CD4-positive, alpha-beta T cell (primary cell): ENCODE measurements around the gene TMEM121. TPM values are rescaled to one million over a fixed set of nuclear protein-coding genes. Genes with fewer than 3 reads are reported as not detected.

Source experiments
- ATAC-seq: fragments of 200-7000 bp; cut with Tn5 transposase; one replicate; pipeline ENCODE4 v1.10.0; 2022; ENCODE audit warnings: mild to moderate bottlenecking; ENCODE audit not compliant: poor library complexity
- CTCF ChIA-PET: fragments of 350-600 bp; sonication (Branson Sonifier 250); formaldehyde crosslinking; loops from one replicate; lab custom pipeline; 2021; ENCODE audit warnings: antibody characterized with exemption, inconsistent platforms; lab: Charles Lee
- POLR2A ChIA-PET: fragments of 350-600 bp; sonication (Branson Sonifier 250); formaldehyde crosslinking; loops from one replicate; lab custom pipeline; 2021; ENCODE audit warnings: antibody characterized with exemption, inconsistent platforms; lab: Charles Lee
- DNase-seq, 14 experiments: peaks; one replicate each; pipeline ENCODE4 v3.0.0-alpha.2; 2013 to 2020; ENCODE audit warnings: mixed read lengths in 2 of 14
- H3K27ac ChIP-seq, 2 donors: one replicate each; pipeline versions ENCODE4 v1.5.1 to v1.7.0; 2013; ENCODE audit warnings: low read length in 2 of 2, low read depth in 1 of 2, mild to moderate bottlenecking in 1 of 2
- H3K27me3 ChIP-seq, 2 experiments: 1 replicate in 1 of 2; 2 replicates in 1 of 2; pipeline versions ENCODE4 v1.6.1 to v1.7.0; 2013; ENCODE audit warnings: low read length in 2 of 2, control low read depth in 1 of 2, mild to moderate bottlenecking in 1 of 2, moderate library complexity in 1 of 2; ENCODE audit not compliant: insufficient read depth in 2 of 2, control insufficient read depth in 1 of 2
- H3K36me3 ChIP-seq: one replicate; pipeline ENCODE4 v1.6.1; 2013; ENCODE audit warnings: low read length, control low read depth; ENCODE audit not compliant: insufficient read depth
- H3K4me1 ChIP-seq: one replicate; pipeline ENCODE4 v1.6.1; 2013; ENCODE audit warnings: low read length, control low read depth; ENCODE audit not compliant: insufficient read depth
- H3K4me3 ChIP-seq: one replicate; pipeline ENCODE4 v1.5.1; 2013; ENCODE audit warnings: mild to moderate bottlenecking, low read length, moderate library complexity
- H3K9me3 ChIP-seq, 2 experiments: 1 replicate in 1 of 2; 2 replicates in 1 of 2; pipeline versions ENCODE4 v1.6.1 to v1.7.0; 2013; ENCODE audit warnings: low read length in 2 of 2, mild to moderate bottlenecking in 2 of 2, control low read depth in 1 of 2, moderate library complexity in 1 of 2; ENCODE audit not compliant: control insufficient read depth in 1 of 2, insufficient read depth in 1 of 2
- H3K27ac Mint-ChIP-seq: one replicate; pipeline ENCODE4 v1.8.0; 2020; ENCODE audit warnings: mixed read lengths
- H3K27me3 Mint-ChIP-seq: one replicate; pipeline ENCODE4 v1.8.0; 2021; ENCODE audit warnings: mixed read lengths
- H3K36me3 Mint-ChIP-seq: one replicate; pipeline ENCODE4 v1.8.0; 2021; ENCODE audit warnings: low read depth, mixed read lengths
- H3K4me1 Mint-ChIP-seq: one replicate; pipeline ENCODE4 v1.8.0; 2021; ENCODE audit warnings: low read depth, mixed read lengths
- H3K4me3 Mint-ChIP-seq: one replicate; pipeline ENCODE4 v1.8.0; 2020; ENCODE audit warnings: mild to moderate bottlenecking, mixed read lengths
- H3K9me3 Mint-ChIP-seq: one replicate; pipeline ENCODE4 v1.8.0; 2020; ENCODE audit warnings: mixed read lengths
- intact Hi-C, 2 experiments: fragments of 100-400 bp; cut with DNase I in 1 of 2; cut with micrococcal nuclease in 1 of 2; formaldehyde crosslinking; loops; one replicate each; pipeline versions ENCODE4 v1.15.1 to v1.9.0; 2023 to 2025; cut with DNase I, micrococcal nuclease
- polyA plus RNA-seq, 2 donors: library from polyadenylated mRNA; unstranded; fragments of 120-200 nt; gene quantifications; one replicate each; pipeline ENCODE4 v1.2.1, GENCODE V29; 2013
- total RNA-seq, 174 experiments: library from RNA in 2 of 174; stranded (reverse) in 2 of 174; gene quantifications; one replicate each; pipeline ENCODE4 v1.2.3 and lab custom pipeline; 2021 to 2026
- TF ChIP-seq, protein P1 (sequence below): fragments of 200-600 bp; IDR thresholded peaks from one replicate; pipeline ENCODE4 v1.8.0; 2022; ENCODE audit warnings: antibody characterized with exemption, mild to moderate bottlenecking

TMEM121 gene
- 1 to 10 TPM; 1.6 to 1.7 TPM for total RNA-seq
- polyA plus RNA-seq (2013, experiment 1 of 2), result 6.2 TPM
- polyA plus RNA-seq (2013, experiment 2 of 2), result 1.5 TPM
- total RNA-seq (lab: John Stamatoyannopoulos, UW), result 0 to 26.6 (median 2.4) reads per million in 172 experiments

GRCh38 chr14:105525861-105526775, at the start of gene TMEM121:
Gene TMEM121, plus strand, starts transcription at chr14:105526583. Its CDS starts 2,252 bp downstream, at chr14:105528835.
- peak in 7 of 14 experiments; percentile 19 to 75 (median 43) for DNase-seq
- CTCF ChIA-PET, result no interaction called here
- POLR2A ChIA-PET, result no interaction called here
- TF ChIP-seq, protein P1, sequence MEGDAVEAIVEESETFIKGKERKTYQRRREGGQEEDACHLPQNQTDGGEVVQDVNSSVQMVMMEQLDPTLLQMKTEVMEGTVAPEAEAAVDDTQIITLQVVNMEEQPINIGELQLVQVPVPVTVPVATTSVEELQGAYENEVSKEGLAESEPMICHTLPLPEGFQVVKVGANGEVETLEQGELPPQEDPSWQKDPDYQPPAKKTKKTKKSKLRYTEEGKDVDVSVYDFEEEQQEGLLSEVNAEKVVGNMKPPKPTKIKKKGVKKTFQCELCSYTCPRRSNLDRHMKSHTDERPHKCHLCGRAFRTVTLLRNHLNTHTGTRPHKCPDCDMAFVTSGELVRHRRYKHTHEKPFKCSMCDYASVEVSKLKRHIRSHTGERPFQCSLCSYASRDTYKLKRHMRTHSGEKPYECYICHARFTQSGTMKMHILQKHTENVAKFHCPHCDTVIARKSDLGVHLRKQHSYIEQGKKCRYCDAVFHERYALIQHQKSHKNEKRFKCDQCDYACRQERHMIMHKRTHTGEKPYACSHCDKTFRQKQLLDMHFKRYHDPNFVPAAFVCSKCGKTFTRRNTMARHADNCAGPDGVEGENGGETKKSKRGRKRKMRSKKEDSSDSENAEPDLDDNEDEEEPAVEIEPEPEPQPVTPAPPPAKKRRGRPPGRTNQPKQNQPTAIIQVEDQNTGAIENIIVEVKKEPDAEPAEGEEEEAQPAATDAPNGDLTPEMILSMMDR, result no peak
- Mint-ChIP-seq H3K4me3 (peak within 1 kb of the TSS; percentile 87), H3K27ac (peak within 1 kb of the TSS; percentile 68), H3K9me3 (no peaks in the 10 kb centered on the region), H3K36me3 (no peaks in the 10 kb centered on the region), H3K27me3 (peaks cover 28% of the 10 kb centered on the region), H3K4me1 (peaks cover 17% of the 10 kb centered on the region)
- no peak within 1 kb of the TSS for H3K27ac ChIP-seq
- ATAC-seq, result peak; percentile 28
- peak within 1 kb of the TSS; percentile 47 for H3K4me3 ChIP-seq
- no peaks in the 10 kb centered on the region for H3K36me3 ChIP-seq
- peaks cover 0 to 11% of the 10 kb centered on the region in 2 experiments for H3K9me3 ChIP-seq
- intact Hi-C loops, result loop anchor here in 1 of 2 experiments (5.0 kb wide), 1 partner anchor 214 kb away; the partner anchor contains the start of gene PACS2
- peaks cover 19 to 23% of the 10 kb centered on the region in 2 experiments for H3K27me3 ChIP-seq
- H3K4me1 ChIP-seq, result peaks cover 39% of the 10 kb centered on the region

GRCh38 chr14:105476831-105477659, 49.3 kb upstream of the TMEM121 start:
- peaks cover 39% of the 10 kb centered on the region for H3K4me1 Mint-ChIP-seq

More at GRCh38 chr14:105476831-105477659, 49.3 kb upstream of the TMEM121 start:
- peaks cover 4% of the 10 kb centered on the region for H3K36me3 Mint-ChIP-seq
- TF ChIP-seq, protein P1, result no peak
- H3K27me3 Mint-ChIP-seq, result no peaks in the 10 kb centered on the region
- peak overlapping the region; percentile 72 for H3K27ac Mint-ChIP-seq
- Histone ChIP-seq H3K4me1 (peaks cover 86% of the 10 kb centered on the region), H3K36me3 (no peaks in the 10 kb centered on the region), H3K27me3 (peaks cover 10% of the 10 kb centered on the region in 2 experiments), H3K9me3 (peaks cover 0 to 22% of the 10 kb centered on the region in 2 experiments), H3K4me3 (no peak overlapping the region), H3K27ac (no peak overlapping the region)
- peak overlapping the region; percentile 84 for H3K4me3 Mint-ChIP-seq
- ATAC-seq (no peak), DNase-seq (peak in 1 of 14 experiments; percentile 13)
- ChIA-PET POLR2A (interaction anchor here (1.0 to 7.7 kb wide), 3 partner anchors 13 to 185 kb away, joined by 3 to 154 read pairs (median 4); partner anchors contain the start of genes PACS2 and TEDC1), CTCF (interaction anchor here (0.6 to 2.7 kb wide), 2 partner anchors 13 to 419 kb away, joined by 3 to 12 read pairs; no protein-coding TSS in a partner anchor)
- intact Hi-C loops, result no loop called here
- no peaks in the 10 kb centered on the region for H3K9me3 Mint-ChIP-seq
